IPS DF 6.9 (cell line): ENCODE results near the gene PPP2R3B.

Experiments used
- DNase-seq: peaks from one replicate; pipeline ENCODE4 v3.0.0-alpha.2; 2013; ENCODE audit warnings: low read depth, low spot score
- H3K27ac ChIP-seq: one replicate; pipeline ENCODE4 v1.5.1; 2013; ENCODE audit warnings: low read length, control low read depth
- H3K27me3 ChIP-seq: 2 replicates; pipeline ENCODE4 v1.6.1; 2013; ENCODE audit warnings: mild to moderate bottlenecking, low read length; ENCODE audit not compliant: control insufficient read depth, insufficient read depth
- H3K36me3 ChIP-seq: 2 replicates; pipeline ENCODE4 v1.6.1; 2013; ENCODE audit warnings: low read length; ENCODE audit not compliant: control insufficient read depth, insufficient read depth
- H3K4me1 ChIP-seq: 2 replicates; pipeline ENCODE4 v1.6.1; 2013; ENCODE audit warnings: low read length; ENCODE audit not compliant: control insufficient read depth, insufficient read depth
- H3K4me3 ChIP-seq: 2 replicates; pipeline ENCODE4 v1.5.1; 2013; ENCODE audit warnings: mild to moderate bottlenecking, low read length
- H3K9me3 ChIP-seq: 2 replicates; pipeline ENCODE4 v1.6.1; 2013; ENCODE audit warnings: low read length, inconsistent platforms; ENCODE audit not compliant: control insufficient read depth, insufficient read depth
- WGBS: extraction: QIAGEN DNeasy Blood & Tissue Kit; methylation state at CpG from one replicate; pipeline ENCODE4 v1.1.7; 2013; ENCODE audit warnings: mixed read lengths, missing lambda C conversion rate; ENCODE audit not compliant: insufficient read length, insufficient coverage; 5-methylcytosine and 5-hydroxymethylcytosine counted together

Gene PPP2R3B

DNA sequence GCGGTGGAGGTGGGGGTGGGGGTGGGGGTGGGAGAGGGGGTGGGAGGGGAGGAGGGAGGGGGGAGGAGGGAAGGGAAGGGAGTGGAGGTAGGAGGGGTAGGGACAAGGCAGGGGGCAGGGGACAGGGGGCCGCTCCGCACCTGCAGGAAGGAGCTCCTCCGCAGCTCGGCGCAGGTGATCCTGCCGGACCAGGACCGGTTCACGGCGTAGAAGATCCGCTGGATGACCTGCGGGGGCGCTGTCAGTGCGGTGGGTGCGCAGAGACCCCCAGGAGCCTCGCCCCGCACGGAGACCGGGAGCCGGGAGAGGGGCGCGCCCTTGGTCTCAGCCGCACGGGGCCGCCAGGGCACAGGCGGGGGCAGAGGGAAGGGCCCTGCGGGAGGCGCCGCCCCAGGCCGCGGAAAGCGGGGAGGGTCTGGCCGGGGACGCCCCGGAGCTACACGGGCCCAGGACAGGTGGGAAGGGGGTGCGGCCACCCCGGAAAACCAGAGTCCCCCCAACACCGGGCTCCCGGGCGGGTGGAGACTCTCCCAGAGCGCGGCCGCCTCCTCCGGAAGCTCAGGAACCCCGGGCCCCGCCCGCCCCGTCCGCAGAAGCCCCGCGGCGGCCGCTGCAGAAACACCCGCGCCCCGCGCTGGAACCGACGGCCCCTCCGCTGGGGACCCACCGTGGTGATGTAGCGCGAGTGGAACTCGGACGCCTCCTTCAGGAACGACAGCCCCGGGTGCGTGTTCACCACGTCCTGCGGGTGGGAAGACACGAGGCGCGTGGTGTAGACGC lies 40.5 kb downstream of the PPP2R3B start:
- H3K9me3 ChIP-seq = no peaks in the 10 kb centered on the region

DNA sequence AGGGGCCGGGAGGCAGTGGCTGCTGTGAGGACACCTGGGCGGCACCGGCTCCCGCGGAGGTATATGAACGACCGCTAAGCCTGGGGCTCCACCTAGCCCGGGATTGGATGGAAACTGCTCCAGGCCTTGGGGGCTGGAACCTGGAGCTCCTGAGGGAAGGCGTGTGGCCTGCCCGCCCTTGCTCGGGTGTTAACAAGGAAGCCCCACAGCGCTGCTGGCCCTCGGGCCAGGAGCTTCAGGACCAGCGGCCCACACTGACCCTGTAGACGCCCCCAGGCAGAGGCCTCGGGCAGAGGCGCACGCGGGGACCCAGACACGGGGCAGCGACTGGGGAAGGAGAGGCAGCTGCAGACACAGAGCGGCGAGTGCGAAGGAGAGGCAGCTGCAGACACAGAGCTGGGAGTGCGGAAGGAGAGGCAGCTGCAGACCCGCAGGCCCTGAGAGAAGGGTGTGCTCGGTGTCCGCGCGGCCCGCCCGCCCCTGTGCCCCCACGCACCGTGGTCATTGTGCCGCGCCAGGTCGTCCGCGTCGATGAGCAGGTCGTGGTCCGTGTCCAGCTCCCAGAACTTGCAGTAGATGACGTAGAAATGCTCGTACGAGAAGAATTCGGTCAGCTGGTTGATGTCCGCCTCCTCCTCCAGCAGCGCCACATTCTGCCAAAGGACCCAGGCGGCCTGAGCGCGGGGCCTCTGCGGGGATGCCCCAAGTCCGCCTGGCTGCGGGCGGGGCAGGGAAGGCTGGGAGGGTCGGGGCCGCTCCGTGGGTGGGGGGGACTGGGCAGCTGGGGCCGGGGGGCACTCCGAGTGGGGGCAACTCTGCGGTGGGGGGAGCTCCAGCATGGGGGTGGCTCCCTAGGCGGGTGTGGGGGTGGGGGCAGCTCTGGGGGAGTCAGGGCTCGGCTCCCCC lies 41.4 kb downstream of the PPP2R3B start:
- Histone ChIP-seq H3K4me3 (no peak overlapping the region), H3K4me1 (no peaks in the 10 kb centered on the region; the same call in 1 of the 2 replicates), H3K27me3 (no peaks in the 10 kb centered on the region), H3K36me3 (peaks cover 28% of the 10 kb centered on the region), H3K9me3 (no peaks in the 10 kb centered on the region), H3K27ac (no peak overlapping the region)
- no CpG with 5 or more reads among the region's 63 CpGs for WGBS
- DNase-seq = no peak

More for the DNA sequence above, 40.5 kb downstream of the PPP2R3B start:
- H3K36me3 ChIP-seq = peaks cover 28% of the 10 kb centered on the region
- no peaks in the 10 kb centered on the region for H3K27me3 ChIP-seq
- H3K27ac ChIP-seq = no peak overlapping the region
- DNase-seq = no peak
- no peaks in the 10 kb centered on the region; the same call in 1 of the 2 replicates for H3K4me1 ChIP-seq
- no peak overlapping the region for H3K4me3 ChIP-seq
- WGBS = no CpG with 5 or more reads among the region's 75 CpGs

- Histone ChIP-seq H3K27ac (no peak overlapping the region), H3K27me3 (no peaks in the 10 kb centered on the region), H3K36me3 (peaks cover 28% of the 10 kb centered on the region), H3K9me3 (no peaks in the 10 kb centered on the region), H3K4me1 (no peaks in the 10 kb centered on the region; the same call in 1 of the 2 replicates), H3K4me3 (no peak overlapping the region)
- no CpG with 5 or more reads among the region's 47 CpGs for WGBS
- no peak for DNase-seq
Measured at GRCh38 chrX:344371-344901, 42.3 kb downstream of the PPP2R3B start.

- Histone ChIP-seq H3K9me3 (no peaks in the 10 kb centered on the region), H3K4me1 (peaks cover 1% of the 10 kb centered on the region; the same call in 1 of the 2 replicates), H3K4me3 (no peak overlapping the region), H3K27me3 (no peaks in the 10 kb centered on the region), H3K36me3 (peaks cover 32% of the 10 kb centered on the region), H3K27ac (no peak overlapping the region)
- no peak for DNase-seq
- no CpG with 5 or more reads among the region's 36 CpGs for WGBS
Measured at GRCh38 chrX:341541-342101, 45.1 kb downstream of the PPP2R3B start.

DNA sequence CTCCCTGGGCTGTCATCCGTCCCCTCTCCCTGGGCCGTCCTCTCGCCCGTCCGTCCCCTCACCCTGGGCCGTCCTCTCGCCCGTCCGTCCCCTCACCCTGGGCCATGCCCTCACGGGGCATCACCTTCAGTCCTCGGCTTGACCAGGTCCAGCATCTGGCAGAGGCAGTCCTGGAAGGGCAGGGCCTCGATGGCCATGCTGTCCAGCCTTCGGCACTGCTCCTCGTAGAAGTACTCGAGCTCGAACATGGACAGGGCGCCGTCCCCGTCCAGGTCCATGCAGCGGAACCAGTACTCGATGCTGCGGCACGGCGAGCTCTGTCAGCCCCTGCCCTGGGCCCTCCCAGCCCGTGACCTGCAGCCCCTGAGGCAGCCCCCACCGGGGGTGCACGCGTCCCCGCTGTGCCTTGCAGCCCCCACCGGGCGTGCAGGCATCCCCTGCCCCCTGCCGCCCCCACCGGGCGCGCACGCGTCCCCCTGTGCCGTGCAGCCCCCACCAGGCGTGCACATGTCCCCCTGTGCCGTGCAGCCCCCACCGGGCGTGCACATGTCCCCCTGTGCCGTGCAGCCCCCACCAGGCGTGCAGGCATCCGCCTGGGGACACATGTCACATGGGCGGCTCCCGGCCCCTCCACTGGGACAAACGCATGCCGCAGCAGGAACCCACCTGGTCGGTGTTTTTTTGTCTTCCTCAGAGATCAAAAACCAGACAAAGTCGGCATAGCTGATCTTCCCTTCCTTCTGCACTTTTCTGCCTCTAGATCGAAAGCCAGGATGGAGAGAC lies 45.9 kb downstream of the PPP2R3B start:
- no peak overlapping the region for H3K4me3 ChIP-seq
- H3K9me3 ChIP-seq = no peaks in the 10 kb centered on the region
- WGBS = no CpG with 5 or more reads among the region's 52 CpGs
- H3K27me3 ChIP-seq = no peaks in the 10 kb centered on the region
- DNase-seq = no peak
- H3K27ac ChIP-seq = no peak overlapping the region
- peaks cover 31% of the 10 kb centered on the region for H3K36me3 ChIP-seq
- H3K4me1 ChIP-seq = peaks cover 1% of the 10 kb centered on the region; the same call in 1 of the 2 replicates

DNA sequence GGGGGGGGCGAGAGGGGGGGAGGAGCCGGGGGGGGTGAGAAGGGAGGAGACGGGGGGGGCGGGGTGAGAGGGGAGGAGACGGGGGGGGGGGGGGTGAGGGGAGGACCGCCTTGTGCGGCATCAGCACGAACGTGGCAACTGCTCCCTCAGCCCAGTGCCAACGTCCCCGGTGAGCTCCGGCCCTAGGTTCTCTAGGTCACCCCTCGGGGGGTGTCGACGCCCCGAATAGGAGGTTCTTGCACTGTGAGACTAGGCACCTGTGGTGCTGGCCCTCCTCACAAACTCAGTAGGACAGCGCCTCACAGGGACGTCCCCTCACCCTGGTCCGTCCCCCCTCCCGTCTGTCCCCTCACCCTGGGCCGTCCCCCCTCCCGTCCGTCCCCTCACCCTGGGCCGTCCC lies 46.6 kb downstream of the PPP2R3B start:
- Histone ChIP-seq H3K9me3 (no peaks in the 10 kb centered on the region), H3K4me1 (peaks cover 1% of the 10 kb centered on the region; the same call in 1 of the 2 replicates), H3K27me3 (no peaks in the 10 kb centered on the region), H3K4me3 (no peak overlapping the region), H3K27ac (no peak overlapping the region), H3K36me3 (peaks cover 27% of the 10 kb centered on the region)
- WGBS = no CpG with 5 or more reads among the region's 24 CpGs
- DNase-seq = no peak

GRCh38 chrX:338836-339400 lies 47.8 kb downstream of the PPP2R3B start:
- no CpG with 5 or more reads among the region's 44 CpGs for whole genome bisulfite sequencing
- H3K4me1 ChIP-seq = peaks cover 1% of the 10 kb centered on the region; the same call in 1 of the 2 replicates
- H3K36me3 ChIP-seq = peaks cover 24% of the 10 kb centered on the region

GRCh38 chrX:338281-338835 lies 48.3 kb downstream of the PPP2R3B start:
- Histone ChIP-seq H3K9me3 (no peaks in the 10 kb centered on the region), H3K36me3 (peaks cover 27% of the 10 kb centered on the region), H3K27me3 (no peaks in the 10 kb centered on the region), H3K4me1 (peaks cover 1% of the 10 kb centered on the region; the same call in 1 of the 2 replicates), H3K27ac (no peak overlapping the region), H3K4me3 (no peak overlapping the region; the same call in 1 of the 2 replicates)
- WGBS = no CpG with 5 or more reads among the region's 53 CpGs
- DNase-seq = no peak

More at GRCh38 chrX:338836-339400, 47.8 kb downstream of the PPP2R3B start:
- H3K27ac ChIP-seq = no peak overlapping the region
- no peak for DNase-seq
- H3K4me3 ChIP-seq = no peak overlapping the region
- H3K9me3 ChIP-seq = no peaks in the 10 kb centered on the region
- no peaks in the 10 kb centered on the region for H3K27me3 ChIP-seq

DNA sequence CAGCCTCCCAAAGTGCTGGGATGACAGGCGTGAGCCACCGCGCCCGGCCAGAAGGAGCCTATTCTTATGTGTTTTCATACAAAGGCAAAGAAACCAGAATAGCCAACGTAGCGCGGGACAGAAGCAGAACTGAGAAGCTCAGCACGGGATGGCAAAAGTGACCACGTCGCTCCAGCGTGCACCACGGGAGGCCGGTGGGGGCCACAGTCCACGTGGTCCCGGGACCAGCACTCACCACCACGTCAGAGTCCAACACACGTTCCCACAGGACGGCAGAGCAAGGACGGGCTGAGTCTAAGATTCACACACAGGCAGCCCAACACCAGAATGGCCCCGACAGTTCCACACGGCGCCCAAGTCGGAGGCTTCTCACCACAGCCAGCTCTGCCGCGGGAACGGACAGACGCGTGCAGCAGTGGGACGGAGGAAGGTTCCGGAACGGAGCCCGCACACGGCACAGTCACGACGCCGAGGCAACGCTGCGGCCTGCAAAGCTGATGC lies 49.3 kb downstream of the PPP2R3B start:
- Histone ChIP-seq H3K4me3 (no peak overlapping the region), H3K9me3 (no peaks in the 10 kb centered on the region), H3K27me3 (no peaks in the 10 kb centered on the region), H3K27ac (no peak overlapping the region), H3K4me1 (peaks cover 1% of the 10 kb centered on the region; the same call in 1 of the 2 replicates), H3K36me3 (peaks cover 29% of the 10 kb centered on the region)
- no CpG with 5 or more reads among the region's 38 CpGs for WGBS
- DNase-seq = no peak
